H1 (cell line): ENCODE measurements around the gene MACROD2. TPM values are rescaled to one million over a fixed set of nuclear protein-coding genes. Genes with fewer than 3 reads are reported as not detected.

Source experiments
- CTCF ChIA-PET: fragments of 300-600 bp; sonication (Branson Sonifier 250); formaldehyde crosslinking; loops from one replicate; lab custom pipeline; 2021; ENCODE audit not compliant: partially characterized antibody; lab: Charles Lee
- POLR2A ChIA-PET: fragments of 300-600 bp; sonication (Branson Sonifier 250); formaldehyde crosslinking; loops from one replicate; lab custom pipeline; 2021; ENCODE audit warnings: inconsistent platforms; ENCODE audit not compliant: partially characterized antibody; lab: Charles Lee
- DNase-seq, 2 experiments: peaks; one replicate each; pipeline versions ENCODE4 v3.0.0 to v3.0.0-alpha.2; 2010 to 2022; ENCODE audit warnings: low spot score in 2 of 2, low read depth in 1 of 2, mixed read lengths in 1 of 2
- FAIRE-seq: peaks from 2 replicates; lab custom pipeline; 2011; peaks lifted over from hg19 to GRCh38; lab: Jason Lieb, UNC
- H2AFZ ChIP-seq: 2 replicates; pipeline ENCODE4 v1.8.1; 2012; ENCODE audit warnings: low read length, inconsistent platforms
- H2AK5ac ChIP-seq: 2 replicates; pipeline ENCODE4 v1.6.1; 2013; ENCODE audit warnings: low read depth, low read length
- H2BK120ac ChIP-seq: replicated peaks from 2 replicates; pipeline ENCODE3; 2013; ENCODE audit warnings: low read depth, low read length, inconsistent platforms
- H2BK12ac ChIP-seq: 2 replicates; pipeline ENCODE4 v1.6.1; 2013; ENCODE audit warnings: low read depth, low read length
- H2BK15ac ChIP-seq: 2 replicates; pipeline ENCODE4 v1.6.1; 2013; ENCODE audit warnings: low read length
- H2BK20ac ChIP-seq: 2 replicates; pipeline ENCODE4 v1.6.1; 2013; ENCODE audit warnings: low read length
- H2BK5ac ChIP-seq: 2 replicates; pipeline ENCODE4 v1.6.1; 2013; ENCODE audit warnings: low read depth, low read length
- H3K14ac ChIP-seq: 2 replicates; pipeline ENCODE4 v1.6.1; 2013; ENCODE audit warnings: inconsistent platforms; ENCODE audit not compliant: insufficient read length
- H3K18ac ChIP-seq: 2 replicates; pipeline ENCODE4 v1.6.1; 2013; ENCODE audit warnings: low read length; ENCODE audit errors: extremely low read depth
- H3K23ac ChIP-seq: 2 replicates; pipeline ENCODE4 v1.6.1; 2013; ENCODE audit warnings: inconsistent platforms; ENCODE audit not compliant: insufficient read length
- H3K23me2 ChIP-seq: 2 replicates; pipeline ENCODE4 v1.6.1; 2013; ENCODE audit warnings: low read depth, low read length
- H3K27ac ChIP-seq: 2 replicates; pipeline ENCODE4 v1.6.1; 2011; ENCODE audit warnings: low read depth, low read length, inconsistent platforms
- H3K27me3 ChIP-seq, 4 experiments: replicated peaks in 1 of 4; 1 replicate in 1 of 4; 2 replicates in 3 of 4; pipeline versions ENCODE4 v1.6.1 to v1.8.1; 2011 to 2013; ENCODE audit warnings: low read length in 3 of 4, mild to moderate bottlenecking in 3 of 4, inconsistent platforms in 2 of 4, mixed read lengths in 2 of 4, moderate library complexity in 1 of 4; ENCODE audit not compliant: control insufficient read depth in 3 of 4, insufficient read depth in 3 of 4; ENCODE audit errors: extremely low read depth in 1 of 4
- H3K36me3 ChIP-seq, 4 experiments: 2 replicates each; pipeline versions ENCODE4 v1.6.1 to v1.8.1; 2011 to 2013; ENCODE audit warnings: mild to moderate bottlenecking in 4 of 4, low read length in 3 of 4, moderate library complexity in 2 of 4, control low read depth in 1 of 4, inconsistent platforms in 1 of 4; ENCODE audit not compliant: insufficient read depth in 4 of 4, control insufficient read depth in 2 of 4
- H3K4ac ChIP-seq: replicated peaks from 2 replicates; pipeline ENCODE3; 2013; ENCODE audit warnings: low read length, low read depth, mixed read lengths, inconsistent platforms; ENCODE audit not compliant: insufficient read length
- H3K4me1 ChIP-seq, 4 experiments: replicated peaks in 1 of 4; 1 replicate in 1 of 4; 2 replicates in 3 of 4; pipeline versions ENCODE4 v1.6.1 to v1.8.1; 2011 to 2013; ENCODE audit warnings: low read length in 3 of 4, inconsistent platforms in 2 of 4, mixed read lengths in 1 of 4; ENCODE audit not compliant: insufficient read depth in 4 of 4, control insufficient read depth in 3 of 4
- H3K4me2 ChIP-seq, 2 experiments: 2 replicates each; pipeline versions ENCODE4 v1.6.1 to v1.8.1; 2011 to 2013; ENCODE audit warnings: low read depth in 2 of 2, low read length in 2 of 2, control low read depth in 1 of 2, inconsistent platforms in 1 of 2, mild to moderate bottlenecking in 1 of 2; ENCODE audit not compliant: insufficient read depth in 1 of 2
- H3K4me3 ChIP-seq, 4 experiments: fragments of 200-600, 300-600 bp in 1 of 4; sonication (generic), shearing (Covaris generic), sonication (Bioruptor Twin) in 1 of 4; 2 replicates each; pipeline versions ENCODE4 v1.5.1 to v1.8.1; 2011 to 2016; ENCODE audit warnings: low read length in 4 of 4, low read depth in 3 of 4, control low read depth in 2 of 4, inconsistent platforms in 2 of 4, mild to moderate bottlenecking in 2 of 4, mixed read lengths in 1 of 4, moderate library complexity in 1 of 4; ENCODE audit not compliant: insufficient read depth in 2 of 4; ENCODE audit errors: extremely low read depth in 1 of 4
- H3K56ac ChIP-seq: replicated peaks from 2 replicates; pipeline ENCODE3; 2013; ENCODE audit warnings: low read depth, mild to moderate bottlenecking, mixed read lengths, low read length, inconsistent platforms; ENCODE audit not compliant: insufficient read length
- H3K79me1 ChIP-seq: 2 replicates; pipeline ENCODE4 v1.6.1; 2013; ENCODE audit warnings: low read depth, low read length, control low read depth
- H3K79me2 ChIP-seq, 2 experiments: 2 replicates each; pipeline versions ENCODE4 v1.6.1 to v1.8.1; 2012 to 2013; ENCODE audit warnings: low read length in 2 of 2, mild to moderate bottlenecking in 2 of 2, inconsistent platforms in 1 of 2; ENCODE audit not compliant: insufficient read depth in 2 of 2, control insufficient read depth in 1 of 2
- H3K9ac ChIP-seq, 4 experiments: replicated peaks in 1 of 4; 1 replicate in 1 of 4; 2 replicates in 3 of 4; pipeline versions ENCODE4 v1.6.1 to v1.8.1; 2011 to 2013; ENCODE audit warnings: low read depth in 3 of 4, low read length in 3 of 4, control low read depth in 2 of 4, mild to moderate bottlenecking in 2 of 4, moderate library complexity in 2 of 4, inconsistent platforms in 1 of 4; ENCODE audit errors: extremely low read depth in 1 of 4
- H3K9me3 ChIP-seq, 2 experiments: 2 replicates each; pipeline versions ENCODE4 v1.6.1 to v1.8.1; 2012 to 2013; ENCODE audit warnings: mild to moderate bottlenecking in 2 of 2, moderate library complexity in 2 of 2, control low read depth in 1 of 2, inconsistent platforms in 1 of 2, low read depth in 1 of 2, low read length in 1 of 2, mixed read lengths in 1 of 2; ENCODE audit not compliant: insufficient read depth in 2 of 2
- H4K20me1 ChIP-seq, 2 experiments: replicated peaks in 1 of 2; 2 replicates each; pipeline versions ENCODE3 to v1.8.1; 2011 to 2013; ENCODE audit warnings: inconsistent platforms in 2 of 2, low read length in 2 of 2, mild to moderate bottlenecking in 1 of 2; ENCODE audit not compliant: insufficient read depth in 2 of 2, control insufficient read depth in 1 of 2
- H4K5ac ChIP-seq: 2 replicates; pipeline ENCODE4 v1.6.1; 2013; ENCODE audit warnings: low read length, low read depth, mixed read lengths, inconsistent platforms; ENCODE audit not compliant: insufficient read length
- H4K8ac ChIP-seq: 2 replicates; pipeline ENCODE4 v1.8.0; 2013; ENCODE audit warnings: mild to moderate bottlenecking, moderate library complexity, low read length, inconsistent platforms; ENCODE audit not compliant: insufficient read depth; ENCODE audit errors: extremely low read depth
- H4K91ac ChIP-seq: replicated peaks from 2 replicates; pipeline ENCODE3; 2013; ENCODE audit warnings: low read length, mixed read lengths, inconsistent platforms; ENCODE audit not compliant: insufficient read length
- ATF3 ChIP-seq: IDR thresholded peaks from 2 replicates; pipeline ENCODE4 v1.6.1; 2011; ENCODE audit warnings: low read depth, mild to moderate bottlenecking, low read length; ENCODE audit not compliant: insufficient read depth
- BRCA1 ChIP-seq: IDR thresholded peaks from 2 replicates; pipeline ENCODE4 v1.6.1; 2012; ENCODE audit warnings: low read depth, low read length, improper control_type of control experiment
- CEBPB ChIP-seq: IDR thresholded peaks from 2 replicates; pipeline ENCODE4 v1.6.1; 2012; ENCODE audit warnings: low read depth, low read length
- CREB1 ChIP-seq: IDR thresholded peaks from 2 replicates; pipeline ENCODE4 v1.6.1; 2012; ENCODE audit warnings: inconsistent platforms
- CTBP2 ChIP-seq: IDR thresholded peaks from 2 replicates; pipeline ENCODE4 v1.7.0; 2011; ENCODE audit warnings: borderline replicate concordance, mild to moderate bottlenecking, moderate library complexity, mixed read lengths, low read length; ENCODE audit not compliant: insufficient read depth, insufficient read length
- EGR1 ChIP-seq: IDR thresholded peaks from 2 replicates; pipeline ENCODE4 v1.6.1; 2011; ENCODE audit warnings: low read depth, low read length, borderline replicate concordance
- HDAC2 ChIP-seq, 2 experiments: fragments of 300-600 bp in 1 of 2; sonication (generic) in 1 of 2; IDR thresholded peaks; 2 replicates each; pipeline ENCODE4 v1.6.1; 2011 to 2012; ENCODE audit warnings: low read depth in 2 of 2, low read length in 2 of 2, mild to moderate bottlenecking in 2 of 2, moderate library complexity in 2 of 2, borderline replicate concordance in 1 of 2, inconsistent platforms in 1 of 2
- HDAC6 ChIP-seq: IDR thresholded peaks from one replicate; pipeline ENCODE4 v1.7.1; 2012; ENCODE audit warnings: low read depth, mild to moderate bottlenecking, inconsistent platforms, low read length, moderate library complexity
- NANOG ChIP-seq: IDR thresholded peaks from 2 replicates; pipeline ENCODE4 v1.6.1; 2011; ENCODE audit warnings: low read length, low read depth, mild to moderate bottlenecking, inconsistent platforms; ENCODE audit not compliant: insufficient read depth, poor library complexity, severe bottlenecking
- NRF1 ChIP-seq: IDR thresholded peaks from 2 replicates; pipeline ENCODE4 v1.6.1; 2011; ENCODE audit warnings: mild to moderate bottlenecking, low read depth, low read length, improper control_type of control experiment
- POLR2AphosphoS5 ChIP-seq: IDR thresholded peaks from 2 replicates; pipeline ENCODE4 v1.6.1; 2011; ENCODE audit warnings: low read depth, low read length
- TCF12 ChIP-seq: IDR thresholded peaks from 2 replicates; pipeline ENCODE4 v1.6.1; 2011; ENCODE audit warnings: low read depth, mild to moderate bottlenecking, low read length
- WGBS, 2 experiments: shearing (Covaris generic) in 1 of 2; methylation state at CpG; one replicate each; pipeline versions ENCODE4 v1.1.6 to v1.1.7; 2013 to 2015; ENCODE audit warnings: low lambda C conversion rate in 2 of 2, mixed read lengths in 2 of 2, inconsistent platforms in 1 of 2, low coverage in 1 of 2, missing lambda C conversion rate in 1 of 2; ENCODE audit not compliant: insufficient replicate concordance in 2 of 2, insufficient coverage in 1 of 2, insufficient read length in 1 of 2; ENCODE audit errors: extremely low coverage in 1 of 2, missing lambda C conversion rate in 1 of 2; 5-methylcytosine and 5-hydroxymethylcytosine counted together
- polyA plus RNA-seq, 7 experiments: library from polyadenylated mRNA; depleted of rRNA in 3 of 7; stranded (reverse) in 5 of 7; unstranded in 2 of 7; fragments of >200 nt in 5 of 7; fragments of 200-250 nt in 2 of 7; gene quantifications; 1 replicate in 5 of 7; 2 replicates in 1 of 7; 4 replicates in 1 of 7; pipeline versions ENCODE4 v1.2.1 to v1.2.3, GENCODE V29; 2011 to 2013; ENCODE audit warnings: missing spikeins in 2 of 7, mixed read lengths in 2 of 7
- total RNA-seq: library from RNA; stranded (reverse); fragmentation: NEBNext Ultra II Directional; extraction: Animal tissue kit (Norgen Biotek cat#: 25700); gene quantifications from 2 replicates; pipeline ENCODE4 v1.2.1, GENCODE V29; 2021

Gene MACROD2
- total and polyA plus RNA-seq, 2 of the 8 experiments (the other 6 are each of a cell fraction or from before 2014, with no cell fraction given), result 0.70 to 3.9 TPM

- Histone ChIP-seq H3K79me1 (no peaks in the 10 kb centered on the region), H3K18ac (no peak overlapping the region), H2BK20ac (no peak overlapping the region), H3K23ac (no peak overlapping the region), H2BK120ac (no peak overlapping the region), H4K20me1 (no peaks in the 10 kb centered on the region), H2BK5ac (no peak overlapping the region), H3K9me3 (no peaks in the 10 kb centered on the region), H4K91ac (no peak overlapping the region), H3K36me3 (no peaks in the 10 kb centered on the region), H2BK15ac (no peak overlapping the region), H3K14ac (no peak overlapping the region), H3K4ac (no peak overlapping the region), H3K27ac (no peak overlapping the region), H3K23me2 (no peaks in the 10 kb centered on the region; the same call in 1 of the 2 replicates), H2BK12ac (no peak overlapping the region), H3K27me3 (no peaks in the 10 kb centered on the region), H4K5ac (no peak overlapping the region), H2AK5ac (no peak overlapping the region), H4K8ac (no peak overlapping the region), H2AFZ (no peak overlapping the region), H3K4me1 (peaks cover 0 to 2% (median 0%) of the 10 kb centered on the region in 4 experiments; a peak in 1 of 7 replicates), H3K56ac (no peak overlapping the region), H3K4me3 (no peak overlapping the region), H3K4me2 (no peak overlapping the region), H3K79me2 (no peaks in the 10 kb centered on the region), H3K9ac (no peak overlapping the region)
- 100% methylated on average over 3 of the region's 3 CpGs; no CpG with 5 or more reads in 1 of the 2 experiments for WGBS, 2 experiments
- ChIA-PET POLR2A (no interaction called here), CTCF (interaction anchor here (0.6 kb wide), 1 partner anchor 28 kb away, joined by 3 read pairs; no protein-coding TSS in a partner anchor)
- FAIRE-seq (no peak), DNase-seq (no peak)
- TF ChIP-seq TCF12 (no peak), BRCA1 (no peak), EGR1 (no peak), HDAC2 (IDR thresholded peaks at IDR 0.05; ENCODE audit: borderline replicate concordance in 1 of 2, low read depth in 2 of 2, low read length in 2 of 2) (no peak), ATF3 (no peak), POLR2AphosphoS5 (no peak), NANOG (no peak), HDAC6 (no peak), CTBP2 (no peak), CREB1 (no peak), CEBPB (no peak), NRF1 (no peak)
Observed at GRCh38 chr20:15767999-15768741, 1772.9 kb downstream of the MACROD2 start.
